Measurements from ENCODE around the gene STON2. TPM values are rescaled to one million over a fixed set of nuclear protein-coding genes. Genes with fewer than 3 reads are reported as not detected.

Gene STON2
- total and polyA plus RNA-seq, 4 donors = 1.9 to 30.0 (median 7.3) TPM

DNA sequence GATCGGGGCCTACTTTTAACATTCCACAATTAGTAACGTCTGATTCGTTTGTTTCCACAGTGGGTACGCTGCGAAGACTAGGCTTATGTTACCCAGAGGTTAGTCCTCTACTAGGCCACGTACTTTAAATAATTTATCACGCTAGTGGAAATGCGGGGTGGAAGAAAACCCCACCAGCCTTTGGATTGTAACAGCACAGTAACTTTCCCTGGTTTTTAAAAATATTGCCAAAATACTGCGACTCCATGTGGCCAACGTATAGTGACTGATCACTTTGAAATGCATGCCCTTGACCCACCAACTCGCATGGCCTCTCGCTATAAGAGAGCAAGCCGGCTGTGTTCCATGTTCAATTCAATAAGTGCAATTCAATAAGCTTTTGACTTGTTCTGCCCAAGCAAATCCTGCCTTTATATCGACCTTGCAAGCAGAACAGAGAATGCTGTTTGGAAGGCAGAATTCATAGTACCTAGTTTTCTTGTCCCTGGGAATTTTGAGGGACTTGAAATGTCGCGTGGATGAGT is 178.5 kb downstream of the STON2 start:
- peak overlapping the region; percentile 63 to 94 (median 70) for H3K4me3 ChIP-seq (ENCODE audit: low read depth in 1 of 3, low read length in 3 of 3)
- TF ChIP-seq TAF1 (conservative IDR thresholded peaks at IDR 0.05) = peak; percentile 7
- TF ChIP-seq, protein P1, sequence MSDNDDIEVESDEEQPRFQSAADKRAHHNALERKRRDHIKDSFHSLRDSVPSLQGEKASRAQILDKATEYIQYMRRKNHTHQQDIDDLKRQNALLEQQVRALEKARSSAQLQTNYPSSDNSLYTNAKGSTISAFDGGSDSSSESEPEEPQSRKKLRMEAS (IDR thresholded peaks at IDR 0.05) = peak; percentile 3
- TF ChIP-seq ATF3 (IDR thresholded peaks at IDR 0.05) = no peak
- peak overlapping the region; percentile 99 for H3K27ac ChIP-seq (ENCODE audit: low read depth in 1 of 2, low read length in 2 of 2)
- H3K9me3 ChIP-seq (ENCODE audit: control insufficient read depth in 4 of 4, low read length in 3 of 4) = no peaks in the 10 kb centered on the region
- no peaks in the 10 kb centered on the region for H3K36me3 ChIP-seq (ENCODE audit: control insufficient read depth in 4 of 4, insufficient read depth in 3 of 4, low read depth in 1 of 4, low read length in 3 of 4)
- DNase-seq (ENCODE audit: low spot score) = no peak
- peaks cover 7 to 36% (median 21%) of the 10 kb centered on the region in 4 donors for H3K4me1 ChIP-seq (ENCODE audit: control insufficient read depth in 4 of 4, insufficient read depth in 4 of 4, low read length in 3 of 4)
- H3K9ac ChIP-seq (ENCODE audit: low read depth in 1 of 2, low read length in 2 of 2) = peak overlapping the region; percentile 40 to 78
- WGBS = 28% methylated on average over 16 of the region's 16 CpGs
- no peaks in the 10 kb centered on the region for H3K27me3 ChIP-seq (ENCODE audit: control insufficient read depth in 4 of 4, insufficient read depth in 4 of 4, low read length in 3 of 4)

- peak within 1 kb of the TSS; percentile 92 to 96 (median 94) for H3K4me3 ChIP-seq (ENCODE audit: low read depth in 1 of 3, low read length in 3 of 3)
- peaks cover 0 to 5% (median 2%) of the 10 kb centered on the region in 4 donors for H3K36me3 ChIP-seq (ENCODE audit: control insufficient read depth in 4 of 4, insufficient read depth in 3 of 4, low read depth in 1 of 4, low read length in 3 of 4)
- H3K4me1 ChIP-seq (ENCODE audit: control insufficient read depth in 4 of 4, insufficient read depth in 4 of 4, low read length in 3 of 4) = peaks cover 7 to 36% (median 21%) of the 10 kb centered on the region in 4 donors
- H3K9ac ChIP-seq (ENCODE audit: low read depth in 1 of 2, low read length in 2 of 2) = peak within 1 kb of the TSS; percentile 96 to 100
- peak within 1 kb of the TSS; percentile 99 for H3K27ac ChIP-seq (ENCODE audit: low read depth in 1 of 2, low read length in 2 of 2)
- no peaks in the 10 kb centered on the region for H3K9me3 ChIP-seq (ENCODE audit: control insufficient read depth in 4 of 4, low read length in 3 of 4)
- H3K27me3 ChIP-seq (ENCODE audit: control insufficient read depth in 4 of 4, insufficient read depth in 4 of 4, low read length in 3 of 4) = no peaks in the 10 kb centered on the region
- WGBS = under 1% methylated on average over 84 of the region's 84 CpGs
- peak; percentile 97 for DNase-seq (ENCODE audit: low spot score)
- peak; percentile 3 to 12 for TF ChIP-seq HNF4A (conservative IDR thresholded peaks at IDR 0.05)
- TF ChIP-seq YY1 (IDR thresholded peaks at IDR 0.05) = peak; percentile 99
- no peak for TF ChIP-seq GABPA (IDR thresholded peaks at IDR 0.05 in 1 of 2, conservative IDR thresholded peaks at IDR 0.05 in 1 of 2)
- peak; percentile 92 for TF ChIP-seq TAF1 (conservative IDR thresholded peaks at IDR 0.05)
- TF ChIP-seq, protein P2, sequence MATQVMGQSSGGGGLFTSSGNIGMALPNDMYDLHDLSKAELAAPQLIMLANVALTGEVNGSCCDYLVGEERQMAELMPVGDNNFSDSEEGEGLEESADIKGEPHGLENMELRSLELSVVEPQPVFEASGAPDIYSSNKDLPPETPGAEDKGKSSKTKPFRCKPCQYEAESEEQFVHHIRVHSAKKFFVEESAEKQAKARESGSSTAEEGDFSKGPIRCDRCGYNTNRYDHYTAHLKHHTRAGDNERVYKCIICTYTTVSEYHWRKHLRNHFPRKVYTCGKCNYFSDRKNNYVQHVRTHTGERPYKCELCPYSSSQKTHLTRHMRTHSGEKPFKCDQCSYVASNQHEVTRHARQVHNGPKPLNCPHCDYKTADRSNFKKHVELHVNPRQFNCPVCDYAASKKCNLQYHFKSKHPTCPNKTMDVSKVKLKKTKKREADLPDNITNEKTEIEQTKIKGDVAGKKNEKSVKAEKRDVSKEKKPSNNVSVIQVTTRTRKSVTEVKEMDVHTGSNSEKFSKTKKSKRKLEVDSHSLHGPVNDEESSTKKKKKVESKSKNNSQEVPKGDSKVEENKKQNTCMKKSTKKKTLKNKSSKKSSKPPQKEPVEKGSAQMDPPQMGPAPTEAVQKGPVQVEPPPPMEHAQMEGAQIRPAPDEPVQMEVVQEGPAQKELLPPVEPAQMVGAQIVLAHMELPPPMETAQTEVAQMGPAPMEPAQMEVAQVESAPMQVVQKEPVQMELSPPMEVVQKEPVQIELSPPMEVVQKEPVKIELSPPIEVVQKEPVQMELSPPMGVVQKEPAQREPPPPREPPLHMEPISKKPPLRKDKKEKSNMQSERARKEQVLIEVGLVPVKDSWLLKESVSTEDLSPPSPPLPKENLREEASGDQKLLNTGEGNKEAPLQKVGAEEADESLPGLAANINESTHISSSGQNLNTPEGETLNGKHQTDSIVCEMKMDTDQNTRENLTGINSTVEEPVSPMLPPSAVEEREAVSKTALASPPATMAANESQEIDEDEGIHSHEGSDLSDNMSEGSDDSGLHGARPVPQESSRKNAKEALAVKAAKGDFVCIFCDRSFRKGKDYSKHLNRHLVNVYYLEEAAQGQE (IDR thresholded peaks at IDR 0.05) = peak; percentile 93
- TF ChIP-seq FOXA2 (IDR thresholded peaks at IDR 0.05) = no peak
- TF ChIP-seq HNF4G (IDR thresholded peaks at IDR 0.05) = no peak
- TF ChIP-seq SP1 (IDR thresholded peaks at IDR 0.05) = peak; percentile 63
- TF ChIP-seq, protein P1 (IDR thresholded peaks at IDR 0.05) = peak; percentile 45
- TF ChIP-seq ATF3 (IDR thresholded peaks at IDR 0.05) = no peak
- no peak for TF ChIP-seq FOXA1 (IDR thresholded peaks at IDR 0.05)
- TF ChIP-seq JUND (IDR thresholded peaks at IDR 0.05) = no peak
- TF ChIP-seq, protein P3, sequence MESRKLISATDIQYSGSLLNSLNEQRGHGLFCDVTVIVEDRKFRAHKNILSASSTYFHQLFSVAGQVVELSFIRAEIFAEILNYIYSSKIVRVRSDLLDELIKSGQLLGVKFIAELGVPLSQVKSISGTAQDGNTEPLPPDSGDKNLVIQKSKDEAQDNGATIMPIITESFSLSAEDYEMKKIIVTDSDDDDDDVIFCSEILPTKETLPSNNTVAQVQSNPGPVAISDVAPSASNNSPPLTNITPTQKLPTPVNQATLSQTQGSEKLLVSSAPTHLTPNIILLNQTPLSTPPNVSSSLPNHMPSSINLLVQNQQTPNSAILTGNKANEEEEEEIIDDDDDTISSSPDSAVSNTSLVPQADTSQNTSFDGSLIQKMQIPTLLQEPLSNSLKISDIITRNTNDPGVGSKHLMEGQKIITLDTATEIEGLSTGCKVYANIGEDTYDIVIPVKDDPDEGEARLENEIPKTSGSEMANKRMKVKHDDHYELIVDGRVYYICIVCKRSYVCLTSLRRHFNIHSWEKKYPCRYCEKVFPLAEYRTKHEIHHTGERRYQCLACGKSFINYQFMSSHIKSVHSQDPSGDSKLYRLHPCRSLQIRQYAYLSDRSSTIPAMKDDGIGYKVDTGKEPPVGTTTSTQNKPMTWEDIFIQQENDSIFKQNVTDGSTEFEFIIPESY (IDR thresholded peaks at IDR 0.05) = peak; percentile 94
- peak; percentile 9 for TF ChIP-seq NR2F2 (IDR thresholded peaks at IDR 0.05)
Observed at GRCh38 chr14:81220830-81221578, 179.1 kb downstream of the STON2 start, which contains the start of gene GTF2A1. GTF2A1 (minus strand) TSS chr14:81220959; CDS start chr14:81220518, 441 bp downstream.
